Mesenteric fat pad (tissue), 1 donor: ENCODE data around the gene C10orf71. TPM values are rescaled to one million over a fixed set of nuclear protein-coding genes. Genes with fewer than 3 reads are reported as not detected.

Experiments
- DNase-seq: peaks from one replicate; pipeline ENCODE4 v3.0.0-alpha.2; 2020; ENCODE audit warnings: low spot score
- total RNA-seq: library from RNA; stranded (reverse); fragmentation: NEBNext Ultra II Directional; extraction: Animal tissue kit (Norgen Biotek cat#: 25700); gene quantifications from one replicate; pipeline ENCODE4 v1.2.1, GENCODE V29; 2021
- donor health status: DM: yes; HTN: yes; CAD: no.

C10orf71 gene
- total RNA-seq, 1 donor from 2014 or later: not detected

- DNase-seq: no peak
Measured at GRCh38 chr10:49293208-49293603, 5.8 kb upstream of the C10orf71 start.

DNA sequence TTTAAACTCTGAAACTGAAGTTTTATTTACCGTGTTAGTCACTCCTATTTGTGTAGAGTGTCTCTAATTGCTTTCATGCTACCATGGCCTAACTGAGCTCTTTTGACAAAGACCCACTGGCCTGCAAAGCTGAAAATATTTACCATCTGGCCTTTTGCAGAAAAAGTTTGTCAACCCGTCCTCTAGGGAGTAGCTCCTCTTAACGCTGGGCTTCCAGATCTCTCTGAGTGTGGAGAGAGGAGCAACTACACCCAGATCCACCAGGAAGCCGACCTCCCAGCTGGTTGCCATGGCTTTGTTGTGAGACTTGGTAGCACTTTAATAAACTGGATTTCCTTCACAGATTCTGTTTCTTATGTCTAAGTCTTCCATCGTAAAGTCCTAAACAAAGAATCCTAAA lies 4.2 kb upstream of the C10orf71 start:
- no peak for DNase-seq

DNA sequence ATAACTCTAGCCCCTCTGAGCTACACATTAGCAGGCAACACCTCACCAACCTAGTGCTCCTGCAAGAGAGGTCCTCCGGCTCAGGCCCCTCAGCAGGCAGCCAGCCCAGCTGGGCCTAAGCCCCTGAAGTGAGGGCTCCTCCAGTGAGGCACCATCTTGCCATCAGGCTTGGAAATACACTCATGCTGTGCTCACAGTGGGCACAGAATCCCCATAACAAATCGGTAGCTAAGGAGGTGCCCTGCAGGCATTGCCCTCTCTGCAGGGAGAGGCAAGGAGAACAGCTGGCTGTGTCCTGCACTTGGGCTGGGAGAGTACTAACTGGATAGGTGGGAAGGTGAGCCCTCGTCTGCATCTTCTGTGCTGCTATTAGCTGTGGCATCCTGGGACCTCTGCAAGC lies 3.7 kb upstream of the C10orf71 start:
- no peak for DNase-seq

DNA sequence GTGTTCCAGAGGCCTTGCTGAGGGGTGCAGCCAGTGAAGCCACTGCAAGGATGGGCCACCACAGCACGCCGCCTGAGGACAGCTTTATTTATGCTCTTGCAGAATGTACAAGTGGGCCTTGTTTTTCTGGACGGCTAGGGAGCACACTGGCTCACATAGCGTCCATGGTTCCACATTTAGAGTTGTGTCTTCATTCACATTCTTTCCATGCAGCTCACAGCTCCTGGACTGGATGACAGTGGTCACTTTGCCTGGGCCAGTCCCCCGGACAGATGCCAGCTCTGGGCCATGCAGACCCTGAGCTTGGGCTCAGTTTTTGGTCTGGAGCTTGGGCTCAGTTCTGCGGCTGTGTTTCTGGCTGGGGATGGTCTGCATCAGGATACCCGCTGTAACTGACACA lies 2.6 kb upstream of the C10orf71 start:
- DNase-seq: no peak

DNA sequence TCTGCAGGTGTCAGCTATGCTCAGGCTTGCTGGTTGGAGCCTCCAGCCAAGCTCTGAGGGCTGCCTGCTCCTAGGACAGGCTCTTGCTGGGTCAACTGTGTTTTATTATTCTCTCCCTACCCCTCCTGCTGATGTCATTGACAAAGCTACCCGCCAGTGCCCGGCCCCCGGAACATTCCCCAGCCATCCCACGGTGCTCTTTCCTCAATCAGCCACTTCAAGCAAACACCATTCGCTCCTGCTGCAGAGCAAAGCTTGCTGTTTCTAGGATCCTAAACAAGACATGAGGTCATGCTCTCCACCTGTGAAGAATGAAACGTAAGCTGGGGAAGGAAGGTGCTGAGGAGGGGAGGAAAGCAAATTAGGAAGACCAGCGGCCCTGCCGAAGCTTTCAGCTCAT lies 2.1 kb upstream of the C10orf71 start:
- DNase-seq: no peak

DNA sequence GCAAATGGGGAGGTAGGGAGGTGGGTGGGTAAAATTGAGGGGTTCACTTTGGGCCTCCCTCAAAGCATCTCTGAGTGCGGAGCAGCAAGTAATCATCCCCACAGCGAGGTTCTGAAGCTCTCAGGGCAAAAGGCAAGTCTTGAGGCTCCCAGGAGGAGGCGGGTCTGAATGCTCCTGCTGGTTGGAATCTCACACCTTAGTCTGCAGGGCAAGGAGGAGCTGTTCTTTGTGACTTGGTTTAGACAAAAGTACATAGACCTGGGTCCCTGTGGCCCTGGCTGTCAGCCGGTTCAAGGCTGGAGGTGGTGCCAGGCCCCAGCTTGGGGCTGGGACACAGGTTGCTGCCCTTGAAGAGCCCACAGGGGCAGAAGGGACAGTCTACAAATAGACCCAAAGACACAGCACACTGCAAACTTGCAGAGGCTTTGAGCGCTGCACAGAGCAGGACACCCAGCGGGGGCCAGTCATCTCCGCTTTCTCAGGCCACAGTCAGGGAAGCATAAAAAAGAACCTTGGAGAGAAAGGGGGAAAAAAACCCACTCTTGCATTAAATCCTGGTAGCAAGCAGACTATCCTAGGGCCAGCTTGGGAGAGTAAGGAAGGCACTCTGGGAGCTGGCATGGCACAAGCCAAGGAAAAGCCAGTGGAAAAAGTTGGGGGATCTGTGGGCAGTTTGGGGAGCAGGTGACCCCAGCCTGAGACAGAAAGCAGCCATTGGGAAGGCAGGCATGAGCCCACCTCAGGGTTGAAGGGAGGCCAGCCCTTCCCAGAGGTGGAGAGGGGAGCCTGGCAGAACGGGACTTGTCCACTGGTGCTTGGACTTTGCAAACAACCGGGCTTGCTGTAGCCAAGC lies 926 bp upstream of the C10orf71 start:
- DNase-seq: no peak

GRCh38 chr10:49298671-49298982 lies 343 bp upstream of the C10orf71 start:
- no peak for DNase-seq

DNA sequence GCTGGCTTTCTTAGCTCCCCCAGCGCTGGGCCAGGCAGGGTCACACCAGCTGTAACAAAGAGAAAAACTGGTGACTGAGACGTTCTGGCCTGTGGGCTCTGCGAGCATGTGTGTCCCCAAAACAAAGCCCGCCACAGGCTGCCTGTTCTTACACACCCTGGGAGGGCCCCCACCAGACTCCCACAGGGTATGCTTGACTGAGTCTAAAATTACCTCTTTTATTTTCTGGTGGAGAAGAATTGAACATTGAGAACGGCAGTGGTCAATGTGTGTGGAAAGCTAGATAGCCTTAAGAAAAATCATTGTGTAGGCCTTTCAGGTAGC lies 808 bp downstream of the C10orf71 start:
- no peak for DNase-seq

GRCh38 chr10:49300140-49300974 lies 1.4 kb downstream of the C10orf71 start:
- DNase-seq: no peak

- DNase-seq: no peak
Measured at GRCh38 chr10:49301302-49301701, 2.3 kb downstream of the C10orf71 start.

DNA sequence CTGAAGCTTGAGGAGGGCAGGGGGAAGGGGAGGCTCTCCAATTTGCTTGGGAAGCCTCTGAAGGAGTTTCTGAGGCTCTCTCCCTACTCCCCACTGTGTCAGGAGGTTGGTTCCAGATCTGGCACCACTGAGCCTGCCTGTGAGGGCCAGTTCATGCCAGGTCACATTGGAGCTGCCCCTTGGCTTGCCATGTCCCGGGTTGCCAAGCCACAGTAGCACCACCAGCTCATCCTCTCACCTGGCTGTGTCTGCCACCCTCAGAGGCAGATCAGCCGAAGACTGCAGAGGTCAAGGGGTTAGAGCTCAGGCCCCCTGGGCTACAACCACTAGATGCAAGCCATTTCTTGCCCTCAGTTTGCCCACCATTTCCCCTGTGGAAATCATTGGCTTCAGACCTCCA lies 3.1 kb downstream of the C10orf71 start:
- no peak for DNase-seq

GRCh38 chr10:49303711-49304110 lies 4.7 kb downstream of the C10orf71 start:
- DNase-seq: no peak

DNA sequence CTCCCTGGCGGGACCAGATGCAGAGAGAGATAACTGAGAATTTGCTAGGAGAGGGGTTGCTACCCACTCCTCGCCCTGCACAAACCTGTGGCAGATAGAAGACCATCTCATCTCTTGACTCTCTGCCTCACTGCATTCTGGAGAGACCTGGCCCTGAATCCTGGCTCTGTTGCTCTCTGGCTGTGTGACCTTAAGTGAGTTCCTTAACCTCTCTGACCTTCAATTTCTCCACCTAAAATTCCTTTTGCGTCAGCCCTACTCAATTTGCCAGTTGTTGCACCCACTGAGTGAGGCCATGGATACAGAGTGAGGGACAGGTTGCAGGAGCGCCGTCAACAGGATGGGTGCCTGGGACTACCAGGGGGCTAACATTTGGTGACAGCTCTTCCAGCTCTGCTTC lies 5.2 kb downstream of the C10orf71 start:
- no peak for DNase-seq

DNA sequence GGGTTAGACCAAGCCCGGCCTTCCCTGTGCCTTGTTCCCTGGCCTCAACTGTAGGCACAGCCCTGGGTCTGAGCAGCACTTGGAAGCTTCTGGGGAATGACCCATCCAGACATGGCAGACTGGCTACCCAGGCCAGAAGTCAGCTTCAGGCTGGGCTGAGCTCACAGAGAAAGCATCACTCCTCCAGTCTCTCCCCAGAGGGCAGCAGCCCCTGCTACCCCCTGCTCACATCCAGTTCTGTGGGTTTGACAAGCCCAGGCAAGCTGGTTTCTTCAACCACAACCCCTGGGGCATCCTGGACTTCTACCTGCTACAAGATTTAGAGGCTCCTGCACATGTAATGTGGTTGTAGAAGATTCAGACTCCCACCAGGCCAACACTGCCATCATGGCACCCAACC lies 9.0 kb downstream of the C10orf71 start:
- no peak for DNase-seq

GRCh38 chr10:49308881-49309280 lies 9.9 kb downstream of the C10orf71 start:
- DNase-seq: no peak

DNA sequence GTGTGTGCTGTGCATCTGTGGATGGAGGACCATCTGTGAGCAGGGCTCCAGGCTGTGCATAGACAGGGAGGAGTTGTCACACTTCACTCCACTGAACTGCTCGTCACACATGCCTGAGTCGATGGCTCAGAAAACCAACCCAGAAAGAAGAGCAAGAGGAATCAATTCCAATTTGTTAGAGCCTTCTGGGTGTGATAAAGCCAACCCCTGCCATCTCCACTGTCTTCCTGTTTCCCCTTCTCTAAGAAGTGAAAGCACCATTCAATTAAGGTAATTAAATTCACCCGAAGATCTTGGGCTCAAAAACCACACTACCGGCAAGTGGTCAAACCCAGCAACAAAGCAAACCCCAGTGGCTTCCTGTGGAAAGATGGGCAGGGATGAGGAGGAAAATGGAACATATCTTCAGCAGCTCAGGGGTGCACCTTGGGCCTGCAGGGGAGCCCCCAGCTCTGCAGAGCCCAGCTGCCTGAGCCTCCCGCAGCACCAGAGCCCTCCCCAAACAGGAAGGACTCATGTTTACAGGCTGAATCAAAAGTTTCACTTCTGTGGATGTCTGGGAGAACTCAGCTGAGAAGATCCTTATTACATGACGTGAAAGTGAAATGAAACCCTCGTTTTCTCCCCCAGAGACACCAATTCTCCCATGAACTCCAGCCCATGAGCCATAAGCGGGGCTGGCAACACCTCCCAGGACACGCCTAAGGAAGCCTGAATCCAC lies 10.9 kb downstream of the C10orf71 start:
- no peak for DNase-seq

DNA sequence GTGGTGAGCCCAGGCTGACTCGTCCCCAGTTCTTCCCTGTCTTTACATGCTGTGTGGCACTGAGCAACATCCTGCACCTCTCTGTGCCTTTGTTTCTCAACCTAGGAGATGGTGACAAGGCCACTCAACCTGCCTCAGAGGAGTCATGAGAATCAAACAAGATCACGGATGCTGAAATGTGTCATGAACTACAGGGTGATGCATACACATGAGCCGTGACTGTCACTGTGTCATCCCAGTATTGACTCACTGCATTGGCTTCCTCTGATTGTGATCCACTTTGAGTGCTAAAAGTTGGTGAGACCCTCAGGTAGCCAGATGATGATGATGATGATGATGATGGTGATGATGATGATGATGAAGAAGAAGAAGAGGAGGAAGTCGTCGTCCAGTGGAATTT lies 11.5 kb downstream of the C10orf71 start:
- no peak for DNase-seq

DNA sequence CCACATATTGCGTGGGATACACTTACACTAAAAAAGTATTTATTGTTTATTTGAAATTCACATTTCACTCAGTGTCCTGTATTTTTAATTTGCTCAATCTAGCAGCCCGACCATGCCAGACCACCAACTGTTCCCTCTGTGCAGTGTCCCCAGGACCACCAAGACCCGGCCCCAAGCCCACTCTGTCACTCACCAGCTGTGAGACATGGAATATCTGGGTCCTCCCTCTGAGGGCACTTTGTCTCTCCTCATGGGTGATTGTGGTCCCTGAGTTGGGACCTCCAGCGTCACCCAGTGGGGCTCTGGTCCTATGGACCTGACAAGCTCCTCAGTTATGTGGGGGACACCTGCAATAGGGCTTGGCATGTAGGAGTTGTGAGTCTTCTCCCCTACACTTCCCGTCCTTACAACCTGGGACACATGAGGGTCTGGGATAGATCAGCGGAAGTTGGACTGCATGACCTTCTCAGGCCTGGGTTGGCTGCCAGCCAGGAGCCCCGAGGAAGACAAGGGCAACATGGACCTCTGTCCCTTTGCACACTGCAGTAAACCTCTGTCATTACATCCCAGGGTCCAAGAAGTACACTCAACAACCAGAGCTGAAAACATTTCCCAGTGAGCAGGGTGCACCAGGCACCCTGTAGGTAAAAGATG lies 12.1 kb downstream of the C10orf71 start:
- no peak for DNase-seq

GRCh38 chr10:49311555-49312236 lies 12.7 kb downstream of the C10orf71 start:
- DNase-seq: peak; percentile 24

- peak; percentile 28 for DNase-seq
Measured at GRCh38 chr10:49312246-49312869, 13.4 kb downstream of the C10orf71 start.
